DND-41 (cell line): ENCODE measurements around the gene PCDHGC4.

Experiments used
- ATAC-seq: fragments of 200-7000 bp; cut with Tn5 transposase; 3 replicates; pipeline ENCODE4 v1.9.1; 2021; ENCODE audit warnings: low read depth; ENCODE audit not compliant: insufficient read depth
- DNase-seq: peaks from one replicate; pipeline ENCODE4 v3.0.0-alpha.2; 2020
- H2AFZ ChIP-seq: 2 replicates; pipeline ENCODE4 v1.6.0; 2012; ENCODE audit warnings: low read depth, low read length
- H3K27ac ChIP-seq: 2 replicates; pipeline ENCODE4 v1.5.1; 2012; ENCODE audit warnings: low read length, inconsistent platforms
- H3K27me3 ChIP-seq: fragments of 200-600 bp; sonication (generic); 2 replicates; pipeline ENCODE4 v1.6.0; 2012; ENCODE audit warnings: low read length, mild to moderate bottlenecking, inconsistent platforms; ENCODE audit not compliant: insufficient read depth, poor library complexity
- H3K36me3 ChIP-seq: 2 replicates; pipeline ENCODE4 v1.5.1; 2012; ENCODE audit warnings: low read length, inconsistent platforms; ENCODE audit not compliant: insufficient read depth
- H3K4me1 ChIP-seq: 2 replicates; pipeline ENCODE4 v1.5.1; 2012; ENCODE audit warnings: mild to moderate bottlenecking, low read length; ENCODE audit not compliant: insufficient read depth
- H3K4me2 ChIP-seq: 2 replicates; pipeline ENCODE4 v1.6.0; 2012; ENCODE audit warnings: mild to moderate bottlenecking, moderate library complexity, low read length, inconsistent platforms; ENCODE audit not compliant: insufficient read depth
- H3K4me3 ChIP-seq, 2 experiments: fragments of 200-600 bp in 1 of 2; shearing (Covaris generic) in 1 of 2; 2 replicates each; pipeline ENCODE4 v1.5.1; 2012 to 2016; ENCODE audit warnings: inconsistent platforms in 2 of 2, low read length in 2 of 2, mild to moderate bottlenecking in 2 of 2, low read depth in 1 of 2, moderate library complexity in 1 of 2
- H3K79me2 ChIP-seq: 2 replicates; pipeline ENCODE4 v1.6.0; 2012; ENCODE audit warnings: low read length, inconsistent platforms; ENCODE audit not compliant: insufficient read depth
- H3K9ac ChIP-seq: 2 replicates; pipeline ENCODE4 v1.6.0; 2012; ENCODE audit warnings: low read depth, mild to moderate bottlenecking, inconsistent platforms, low read length, moderate library complexity
- H3K9me3 ChIP-seq: 2 replicates; pipeline ENCODE4 v1.5.1; 2012; ENCODE audit warnings: low read length, moderate library complexity, mild to moderate bottlenecking, inconsistent platforms; ENCODE audit not compliant: insufficient read depth, severe bottlenecking
- H4K20me1 ChIP-seq: 2 replicates; pipeline ENCODE4 v1.6.0; 2012; ENCODE audit warnings: low read length; ENCODE audit not compliant: insufficient read depth
- CTCF ChIP-seq: IDR thresholded peaks from 2 replicates; pipeline ENCODE4 v1.5.1; 2012; ENCODE audit warnings: borderline replicate concordance, low read length, moderate library complexity, mild to moderate bottlenecking; ENCODE audit not compliant: poor library complexity, severe bottlenecking; ENCODE audit errors: extremely low read depth
- EZH2 ChIP-seq: IDR thresholded peaks from 3 replicates; pipeline ENCODE4 v1.6.1; 2012; ENCODE audit warnings: borderline replicate concordance, low read depth, mild to moderate bottlenecking, moderate library complexity, low read length, inconsistent platforms; ENCODE audit not compliant: severe bottlenecking

The PCDHGC4 gene

DNA sequence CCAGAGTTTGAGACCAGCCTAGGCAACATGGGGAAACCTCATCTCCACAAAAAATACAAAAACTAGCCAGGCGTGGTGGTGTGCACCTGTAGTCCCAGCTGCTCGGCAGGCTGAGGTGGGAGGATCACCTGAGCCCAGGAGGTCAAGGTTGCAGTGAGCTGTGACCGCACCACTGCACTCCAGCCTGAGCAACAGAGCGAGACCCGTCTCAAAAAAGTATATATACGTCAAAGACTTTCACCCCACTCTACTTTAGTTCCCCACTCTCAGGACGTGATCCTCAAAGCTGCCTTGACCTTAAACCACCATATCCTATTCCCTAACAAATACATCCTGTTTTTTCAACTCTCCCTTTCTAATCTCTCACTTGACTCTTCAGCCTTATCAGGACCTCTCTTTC lies 45.0 kb downstream of the PCDHGC4 start:
- Histone ChIP-seq H2AFZ (no peak overlapping the region), H3K79me2 (no peaks in the 10 kb centered on the region), H3K9ac (no peak overlapping the region), H3K4me2 (no peak overlapping the region), H3K27ac (no peak overlapping the region), H3K4me3 (no peak overlapping the region), H3K36me3 (peaks cover 100% of the 10 kb centered on the region), H3K4me1 (no peaks in the 10 kb centered on the region), H4K20me1 (no peaks in the 10 kb centered on the region), H3K9me3 (no peaks in the 10 kb centered on the region), H3K27me3 (no peaks in the 10 kb centered on the region)
- no peak for DNase-seq
- ATAC-seq = no peak
- TF ChIP-seq CTCF (no peak), EZH2 (no peak)

DNA sequence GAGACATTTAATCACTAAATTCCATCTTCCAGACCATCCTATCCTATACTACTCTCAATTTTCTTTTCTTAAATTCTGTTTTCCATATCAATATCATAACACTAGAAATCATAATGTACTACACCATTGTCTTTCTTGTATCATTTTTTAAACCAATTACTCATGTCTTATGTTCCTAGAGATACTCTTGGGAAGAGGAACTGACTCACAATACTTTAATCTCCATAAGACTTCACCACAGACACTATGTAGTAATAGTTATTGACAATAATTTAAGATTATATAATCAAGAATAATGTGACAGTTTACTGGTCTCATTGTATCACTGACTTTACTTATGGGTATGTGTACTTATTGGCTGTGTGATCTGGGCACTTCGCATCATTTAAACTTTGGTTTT lies 47.9 kb downstream of the PCDHGC4 start:
- Histone ChIP-seq H3K4me2 (no peak overlapping the region), H3K4me3 (no peak overlapping the region), H3K9me3 (no peaks in the 10 kb centered on the region), H2AFZ (no peak overlapping the region), H3K27ac (no peak overlapping the region), H3K36me3 (peaks cover 91% of the 10 kb centered on the region), H3K79me2 (no peaks in the 10 kb centered on the region), H3K4me1 (no peaks in the 10 kb centered on the region), H4K20me1 (no peaks in the 10 kb centered on the region), H3K27me3 (no peaks in the 10 kb centered on the region), H3K9ac (no peak overlapping the region)
- DNase-seq = no peak
- ATAC-seq = no peak
- TF ChIP-seq EZH2 (no peak), CTCF (no peak)

DNA sequence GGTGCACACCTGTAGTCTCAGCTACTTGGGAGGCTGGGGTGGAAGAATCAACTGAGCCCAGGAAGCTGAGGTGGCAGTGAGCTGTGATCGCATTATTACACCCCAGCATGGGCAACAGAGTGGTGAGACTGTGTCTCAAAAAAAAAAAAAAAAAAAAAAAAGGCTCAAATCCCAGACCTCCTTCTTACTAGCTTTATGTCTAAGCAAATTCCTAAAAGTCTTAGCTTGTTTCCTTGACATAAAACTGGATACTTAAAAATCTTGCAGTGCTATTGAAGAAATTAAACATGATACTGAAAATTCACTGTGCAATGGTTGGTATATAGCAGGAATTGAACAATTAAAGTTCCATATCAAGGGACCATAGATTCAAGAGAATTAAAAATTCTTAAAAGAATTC lies 49.1 kb downstream of the PCDHGC4 start:
- Histone ChIP-seq H3K27ac (no peak overlapping the region), H3K79me2 (no peaks in the 10 kb centered on the region), H3K4me1 (no peaks in the 10 kb centered on the region), H3K9me3 (no peaks in the 10 kb centered on the region), H4K20me1 (no peaks in the 10 kb centered on the region), H3K4me2 (no peak overlapping the region), H3K36me3 (peaks cover 85% of the 10 kb centered on the region), H3K9ac (no peak overlapping the region), H2AFZ (no peak overlapping the region), H3K27me3 (no peaks in the 10 kb centered on the region), H3K4me3 (no peak overlapping the region)
- no peak for TF ChIP-seq EZH2
- no peak for TF ChIP-seq CTCF
- no peak for ATAC-seq
- no peak for DNase-seq

DNA sequence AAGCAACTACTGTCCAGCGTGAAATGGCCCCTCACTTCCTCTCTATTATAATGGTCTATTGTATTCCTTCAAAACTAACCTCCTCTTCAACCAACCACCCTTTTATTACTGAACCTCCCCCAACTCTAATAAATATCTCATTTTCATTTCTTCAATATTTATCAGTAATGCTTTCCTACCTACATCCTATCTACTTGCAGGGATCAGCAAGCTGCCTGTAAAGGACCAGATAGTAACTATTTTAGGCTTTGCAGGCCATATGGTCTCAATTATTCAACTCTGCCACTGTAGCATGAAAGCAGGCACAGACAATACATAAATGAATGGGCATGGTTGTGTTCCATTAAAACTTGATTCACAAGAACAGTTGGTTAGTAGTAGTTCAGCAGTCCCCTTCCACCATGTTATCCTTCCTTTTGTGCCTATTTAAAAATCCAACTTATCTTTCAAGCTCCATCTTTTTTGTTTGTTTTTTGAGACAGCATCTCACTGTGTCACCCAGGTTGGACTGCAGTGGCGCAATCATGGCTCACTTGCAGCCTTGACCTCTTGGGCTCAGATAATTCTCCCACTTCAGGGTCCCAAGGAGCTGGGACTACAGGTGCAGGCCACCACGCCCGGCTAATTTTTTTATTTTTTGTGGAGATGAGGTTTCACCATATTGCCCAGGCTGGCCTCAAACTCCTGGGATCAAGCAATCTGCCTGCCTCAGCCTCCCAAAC lies 49.8 kb downstream of the PCDHGC4 start:
- no peak overlapping the region for H3K27ac ChIP-seq

More for the DNA sequence above, 49.8 kb downstream of the PCDHGC4 start:
- DNase-seq = no peak
- ATAC-seq = no peak
- Histone ChIP-seq H3K4me3 (no peak overlapping the region), H3K27me3 (no peaks in the 10 kb centered on the region), H3K79me2 (no peaks in the 10 kb centered on the region), H3K36me3 (peaks cover 78% of the 10 kb centered on the region), H4K20me1 (no peaks in the 10 kb centered on the region), H2AFZ (no peak overlapping the region), H3K9ac (no peak overlapping the region), H3K4me2 (no peak overlapping the region), H3K4me1 (no peaks in the 10 kb centered on the region), H3K9me3 (no peaks in the 10 kb centered on the region)
- TF ChIP-seq CTCF (no peak), EZH2 (no peak)
